VCaP (cell line): Measurements from ENCODE around the gene RIPOR3.

Source experiments
- H3K27ac ChIP-seq: fragments of 450-650 bp; 2 replicates; pipeline ENCODE4 v1.5.1; 2017
- TF ChIP-seq, protein P1 (sequence below): fragments of 450-650 bp; conservative IDR thresholded peaks from 2 replicates; pipeline ENCODE4 v1.5.1; 2017; ENCODE audit warnings: mild to moderate bottlenecking, moderate library complexity

The RIPOR3 gene

DNA sequence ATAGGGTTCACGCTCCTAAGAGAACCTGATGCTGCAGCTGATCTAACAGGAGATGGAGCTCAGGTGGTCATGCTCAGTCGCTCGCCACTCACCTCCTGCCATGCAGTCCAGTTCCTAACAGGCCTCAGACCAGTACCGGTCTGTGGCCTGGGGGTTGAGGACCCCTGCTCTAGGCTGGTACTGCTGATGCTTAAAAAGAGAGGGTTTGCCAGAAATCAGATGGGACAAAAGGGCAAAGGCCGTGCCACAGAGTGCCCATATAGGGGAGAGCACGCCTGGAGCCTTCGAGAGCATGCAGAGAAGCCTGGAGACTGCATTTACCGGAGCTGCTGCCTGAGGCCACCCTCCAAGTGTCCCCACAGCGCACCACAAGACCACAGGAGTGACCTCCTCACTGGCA lies 105.7 kb downstream of the RIPOR3 start:
- H3K27ac ChIP-seq, result no peak overlapping the region
- TF ChIP-seq, protein P1, sequence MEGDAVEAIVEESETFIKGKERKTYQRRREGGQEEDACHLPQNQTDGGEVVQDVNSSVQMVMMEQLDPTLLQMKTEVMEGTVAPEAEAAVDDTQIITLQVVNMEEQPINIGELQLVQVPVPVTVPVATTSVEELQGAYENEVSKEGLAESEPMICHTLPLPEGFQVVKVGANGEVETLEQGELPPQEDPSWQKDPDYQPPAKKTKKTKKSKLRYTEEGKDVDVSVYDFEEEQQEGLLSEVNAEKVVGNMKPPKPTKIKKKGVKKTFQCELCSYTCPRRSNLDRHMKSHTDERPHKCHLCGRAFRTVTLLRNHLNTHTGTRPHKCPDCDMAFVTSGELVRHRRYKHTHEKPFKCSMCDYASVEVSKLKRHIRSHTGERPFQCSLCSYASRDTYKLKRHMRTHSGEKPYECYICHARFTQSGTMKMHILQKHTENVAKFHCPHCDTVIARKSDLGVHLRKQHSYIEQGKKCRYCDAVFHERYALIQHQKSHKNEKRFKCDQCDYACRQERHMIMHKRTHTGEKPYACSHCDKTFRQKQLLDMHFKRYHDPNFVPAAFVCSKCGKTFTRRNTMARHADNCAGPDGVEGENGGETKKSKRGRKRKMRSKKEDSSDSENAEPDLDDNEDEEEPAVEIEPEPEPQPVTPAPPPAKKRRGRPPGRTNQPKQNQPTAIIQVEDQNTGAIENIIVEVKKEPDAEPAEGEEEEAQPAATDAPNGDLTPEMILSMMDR, result no peak

DNA sequence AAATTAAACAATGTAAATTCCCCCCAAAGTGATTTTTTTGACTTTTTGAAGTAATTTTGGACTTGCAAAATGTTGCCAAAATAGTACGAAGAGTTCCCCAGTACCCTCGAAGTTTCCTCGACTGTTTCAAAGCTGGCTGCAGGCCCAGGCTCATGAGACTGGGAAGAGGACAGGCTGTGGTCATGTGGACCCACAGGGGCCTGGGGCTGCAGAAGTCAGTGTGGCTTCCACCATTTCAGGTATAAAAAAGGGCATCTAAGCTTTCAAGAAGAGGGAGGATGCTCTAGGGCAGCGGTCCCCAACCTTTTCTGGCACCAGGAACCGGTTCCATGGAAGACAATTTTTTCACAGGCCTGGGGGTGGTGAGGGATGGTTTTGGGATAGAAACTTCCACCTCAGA lies 106.1 kb downstream of the RIPOR3 start:
- TF ChIP-seq, protein P1, result no peak
- H3K27ac ChIP-seq, result no peak overlapping the region

DNA sequence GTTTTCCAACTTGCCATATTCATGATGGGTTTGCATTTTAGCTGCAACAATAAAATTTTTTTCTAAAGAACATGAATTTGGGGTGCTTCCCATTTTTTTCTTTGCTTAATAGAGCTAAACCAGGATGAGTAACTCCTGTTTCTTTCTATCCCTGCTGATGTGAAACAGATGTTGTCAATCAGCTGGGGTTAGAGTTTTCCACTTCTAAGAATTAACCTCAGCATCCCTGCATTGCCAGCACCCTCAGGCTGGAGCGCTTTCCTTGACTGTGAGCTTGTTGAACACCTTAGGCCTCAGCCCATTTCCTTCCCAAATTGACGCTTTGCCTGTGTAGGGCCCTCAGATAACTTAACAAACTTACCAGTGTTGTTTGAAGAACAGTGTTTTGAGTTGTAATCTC lies 106.7 kb downstream of the RIPOR3 start:
- TF ChIP-seq, protein P1, result no peak

DNA sequence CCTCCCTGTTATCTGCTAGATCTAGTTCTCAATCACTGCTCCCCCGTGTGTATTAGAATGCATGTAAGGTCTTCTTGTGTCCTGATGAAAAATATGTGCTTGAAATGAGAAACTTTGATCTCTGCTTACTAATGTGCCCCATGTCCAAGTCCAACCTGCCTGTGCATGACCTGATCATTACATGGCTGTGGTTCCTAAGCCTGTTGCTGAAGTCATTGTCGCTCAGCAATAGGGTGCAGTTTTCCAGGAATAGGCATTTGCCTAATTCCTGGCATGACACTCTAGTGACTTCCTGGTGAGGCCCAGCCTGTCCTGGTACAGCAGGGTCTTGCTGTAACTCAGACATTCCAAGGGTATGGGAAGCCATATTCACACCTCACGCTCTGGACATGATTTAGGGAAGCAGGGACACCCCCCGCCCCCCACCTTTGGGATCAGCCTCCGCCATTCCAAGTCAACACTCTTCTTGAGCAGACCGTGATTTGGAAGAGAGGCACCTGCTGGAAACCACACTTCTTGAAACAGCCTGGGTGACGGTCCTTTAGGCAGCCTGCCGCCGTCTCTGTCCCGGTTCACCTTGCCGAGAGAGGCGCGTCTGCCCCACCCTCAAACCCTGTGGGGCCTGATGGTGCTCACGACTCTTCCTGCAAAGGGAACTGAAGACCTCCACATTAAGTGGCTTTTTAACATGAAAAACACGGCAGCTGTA lies 107.7 kb downstream of the RIPOR3 start:
- H3K27ac ChIP-seq, result peak overlapping the region; percentile 47
- TF ChIP-seq, protein P1, result no peak

More for the DNA sequence above, 106.7 kb downstream of the RIPOR3 start:
- H3K27ac ChIP-seq, result no peak overlapping the region

DNA sequence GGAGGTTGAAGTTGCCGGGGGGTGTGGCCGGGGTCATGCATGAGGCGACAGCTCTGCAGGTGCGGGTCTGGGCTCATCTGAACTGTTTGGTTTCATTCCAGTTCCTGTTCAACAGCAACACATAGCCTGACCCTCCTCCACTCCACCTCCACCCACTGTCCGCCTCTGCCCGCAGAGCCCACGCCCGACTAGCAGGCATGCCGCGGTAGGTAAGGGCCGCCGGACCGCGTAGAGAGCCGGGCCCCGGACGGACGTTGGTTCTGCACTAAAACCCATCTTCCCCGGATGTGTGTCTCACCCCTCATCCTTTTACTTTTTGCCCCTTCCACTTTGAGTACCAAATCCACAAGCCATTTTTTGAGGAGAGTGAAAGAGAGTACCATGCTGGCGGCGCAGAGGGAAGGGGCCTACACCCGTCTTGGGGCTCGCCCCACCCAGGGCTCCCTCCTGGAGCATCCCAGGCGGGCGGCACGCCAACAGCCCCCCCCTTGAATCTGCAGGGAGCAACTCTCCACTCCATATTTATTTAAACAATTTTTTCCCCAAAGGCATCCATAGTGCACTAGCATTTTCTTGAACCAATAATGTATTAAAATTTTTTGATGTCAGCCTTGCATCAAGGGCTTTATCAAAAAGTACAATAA lies 108.6 kb downstream of the RIPOR3 start:
- peak overlapping the region; percentile 47 for H3K27ac ChIP-seq
- TF ChIP-seq, protein P1, result no peak

DNA sequence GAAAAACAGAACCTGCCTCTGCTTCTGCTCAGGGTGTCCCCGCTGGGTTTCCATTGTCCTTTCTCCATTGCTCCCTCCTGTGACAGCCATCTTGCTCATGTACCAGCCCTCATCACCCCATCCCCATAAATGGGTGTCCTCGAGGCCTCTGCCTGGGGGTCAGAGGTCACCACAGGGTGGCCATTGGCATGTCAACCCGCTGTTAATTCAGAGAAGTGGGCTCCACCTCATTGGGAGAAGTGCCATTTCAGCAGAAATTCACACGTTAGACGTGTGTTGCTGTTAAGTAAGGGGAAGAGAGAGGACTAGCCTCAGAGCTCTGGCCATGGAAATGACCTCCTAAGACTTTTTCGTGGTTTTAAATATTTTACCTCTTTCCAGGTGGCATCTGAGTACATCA lies 109.2 kb downstream of the RIPOR3 start:
- no peak overlapping the region for H3K27ac ChIP-seq
- TF ChIP-seq, protein P1, result no peak

DNA sequence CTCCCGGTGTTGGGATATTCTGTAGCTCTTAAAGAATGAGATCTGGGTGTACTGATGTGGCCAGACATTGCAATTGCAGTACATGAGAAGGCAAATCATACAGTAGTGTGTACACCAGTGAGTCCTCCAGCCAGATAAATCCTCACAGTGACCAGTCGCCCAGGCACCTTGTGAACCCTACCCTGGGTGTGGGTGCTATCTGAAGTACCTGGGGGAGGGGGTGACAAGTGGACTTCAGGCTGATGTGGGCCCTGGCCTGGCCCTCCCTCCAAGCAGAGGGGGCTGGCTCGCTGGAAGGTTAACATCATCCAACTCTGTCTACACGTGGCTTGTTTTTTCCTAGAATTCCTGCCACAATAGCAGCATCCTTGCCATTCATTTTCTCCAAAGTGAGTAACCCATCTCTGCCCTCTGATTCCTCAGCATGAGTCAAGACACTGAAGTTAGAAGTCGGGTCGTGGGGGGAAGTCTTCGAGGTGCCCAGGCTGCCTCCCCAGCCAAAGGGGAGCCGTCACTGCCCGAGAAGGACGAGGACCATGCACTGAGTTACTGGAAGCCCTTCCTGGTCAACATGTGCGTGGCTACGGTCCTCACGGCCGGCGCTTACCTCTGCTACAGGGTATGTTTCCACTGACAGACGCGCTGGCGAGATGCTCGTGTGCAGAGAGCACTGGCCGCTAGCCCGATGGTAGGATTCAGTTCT lies 110.3 kb downstream of the RIPOR3 start:
- TF ChIP-seq, protein P1, result no peak
- no peak overlapping the region for H3K27ac ChIP-seq
